ENCODE results near the gene KCTD17.

DNA sequence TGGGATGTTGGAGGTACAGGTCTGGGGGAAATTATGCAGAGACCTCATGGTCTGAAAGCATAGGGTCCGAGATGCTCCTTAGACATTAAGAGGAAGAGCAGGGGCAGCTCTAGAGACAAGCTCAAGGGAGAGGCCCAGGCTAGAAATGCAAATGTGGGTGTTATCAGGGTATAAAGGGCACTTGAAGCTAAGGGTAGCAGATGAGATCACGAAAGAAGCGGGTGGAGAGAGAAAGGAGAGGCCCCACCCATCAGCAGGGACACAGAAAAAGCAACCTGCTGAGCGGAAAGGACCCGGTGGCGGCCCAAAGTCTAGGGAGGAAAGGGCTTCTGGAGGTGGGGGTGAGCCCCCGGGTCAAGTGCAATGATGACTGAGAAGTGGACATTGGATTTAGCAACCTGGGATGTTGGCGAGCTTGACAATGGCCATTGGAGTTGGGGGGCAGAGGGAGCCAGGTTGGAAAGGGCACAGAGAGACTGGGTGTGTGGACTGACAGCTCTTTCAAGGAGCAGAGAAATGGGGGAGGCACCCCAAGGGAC lies 49.1 kb downstream of the KCTD17 start:
- TF ChIP-seq, protein P1, sequence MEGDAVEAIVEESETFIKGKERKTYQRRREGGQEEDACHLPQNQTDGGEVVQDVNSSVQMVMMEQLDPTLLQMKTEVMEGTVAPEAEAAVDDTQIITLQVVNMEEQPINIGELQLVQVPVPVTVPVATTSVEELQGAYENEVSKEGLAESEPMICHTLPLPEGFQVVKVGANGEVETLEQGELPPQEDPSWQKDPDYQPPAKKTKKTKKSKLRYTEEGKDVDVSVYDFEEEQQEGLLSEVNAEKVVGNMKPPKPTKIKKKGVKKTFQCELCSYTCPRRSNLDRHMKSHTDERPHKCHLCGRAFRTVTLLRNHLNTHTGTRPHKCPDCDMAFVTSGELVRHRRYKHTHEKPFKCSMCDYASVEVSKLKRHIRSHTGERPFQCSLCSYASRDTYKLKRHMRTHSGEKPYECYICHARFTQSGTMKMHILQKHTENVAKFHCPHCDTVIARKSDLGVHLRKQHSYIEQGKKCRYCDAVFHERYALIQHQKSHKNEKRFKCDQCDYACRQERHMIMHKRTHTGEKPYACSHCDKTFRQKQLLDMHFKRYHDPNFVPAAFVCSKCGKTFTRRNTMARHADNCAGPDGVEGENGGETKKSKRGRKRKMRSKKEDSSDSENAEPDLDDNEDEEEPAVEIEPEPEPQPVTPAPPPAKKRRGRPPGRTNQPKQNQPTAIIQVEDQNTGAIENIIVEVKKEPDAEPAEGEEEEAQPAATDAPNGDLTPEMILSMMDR (IDR thresholded peaks at IDR 0.05) = no peak
- TF ChIP-seq EZH2 (IDR thresholded peaks at IDR 0.05) (no peak), EZH2phosphoT487 (IDR thresholded peaks at IDR 0.05) (no peak)
